Endothelial cell (in vitro differentiated cells): ENCODE results near the gene NCAM1. TPM values are rescaled to one million over a fixed set of nuclear protein-coding genes. Genes with fewer than 3 reads are reported as not detected.

Experiments used
- DNase-seq: peaks from one replicate; pipeline ENCODE4 v3.0.0; 2021; ENCODE audit warnings: low spot score
- H3K27ac Mint-ChIP-seq: one replicate; pipeline ENCODE4 v1.8.0; 2021; ENCODE audit warnings: mixed read lengths, inconsistent platforms; ENCODE audit not compliant: unreplicated experiment
- H3K27me3 Mint-ChIP-seq: one replicate; pipeline ENCODE4 v1.8.0; 2021; ENCODE audit warnings: mild to moderate bottlenecking, moderate library complexity, mixed read lengths, inconsistent platforms; ENCODE audit not compliant: unreplicated experiment
- H3K36me3 Mint-ChIP-seq: one replicate; pipeline ENCODE4 v1.8.0; 2021; ENCODE audit warnings: mild to moderate bottlenecking, low read depth, mixed read lengths, inconsistent platforms; ENCODE audit not compliant: unreplicated experiment
- H3K4me1 Mint-ChIP-seq: one replicate; pipeline ENCODE4 v1.8.0; 2021; ENCODE audit warnings: mild to moderate bottlenecking, mixed read lengths, inconsistent platforms; ENCODE audit not compliant: unreplicated experiment
- H3K4me3 Mint-ChIP-seq: one replicate; pipeline ENCODE4 v1.8.0; 2021; ENCODE audit warnings: mild to moderate bottlenecking, mixed read lengths, inconsistent platforms; ENCODE audit not compliant: unreplicated experiment
- H3K9me3 Mint-ChIP-seq: one replicate; pipeline ENCODE4 v1.8.0; 2021; ENCODE audit warnings: mixed read lengths, inconsistent platforms; ENCODE audit not compliant: unreplicated experiment
- CTCF ChIP-seq: fragments of 200-600 bp; sonication (generic); IDR thresholded peaks from one replicate; pipeline ENCODE4 v1.5.0; 2021; ENCODE audit warnings: antibody characterized with exemption; ENCODE audit not compliant: unreplicated experiment
- total RNA-seq: library from RNA; stranded (reverse); fragmentation: NEBNext Ultra II Directional; extraction: Animal tissue kit (Norgen Biotek cat#: 25700); gene quantifications from one replicate; pipeline ENCODE4 v1.2.1, GENCODE V29; 2021; ENCODE audit not compliant: unreplicated experiment

The NCAM1 gene
- total RNA-seq, 1 donor from 2014 or later: 21.9 TPM

GRCh38 chr11:112997857-112998466 lies 36.7 kb downstream of the NCAM1 start:
- H3K4me1 Mint-ChIP-seq: peaks cover 10% of the 10 kb centered on the region
- DNase-seq: no peak
- H3K9me3 Mint-ChIP-seq: no peaks in the 10 kb centered on the region
- TF ChIP-seq CTCF: no peak
- H3K27me3 Mint-ChIP-seq: no peaks in the 10 kb centered on the region
- H3K27ac Mint-ChIP-seq: no peak overlapping the region
- H3K4me3 Mint-ChIP-seq: no peak overlapping the region
- H3K36me3 Mint-ChIP-seq: no peaks in the 10 kb centered on the region

- TF ChIP-seq CTCF: no peak
- no peaks in the 10 kb centered on the region for H3K36me3 Mint-ChIP-seq
- H3K9me3 Mint-ChIP-seq: no peaks in the 10 kb centered on the region
- H3K4me3 Mint-ChIP-seq: no peak overlapping the region
- no peaks in the 10 kb centered on the region for H3K27me3 Mint-ChIP-seq
- peaks cover 10% of the 10 kb centered on the region for H3K4me1 Mint-ChIP-seq
- H3K27ac Mint-ChIP-seq: no peak overlapping the region
- DNase-seq: no peak
Observed at GRCh38 chr11:112999520-112999919, 38.3 kb downstream of the NCAM1 start.

GRCh38 chr11:113001709-113002108 lies 40.5 kb downstream of the NCAM1 start:
- Mint-ChIP-seq H3K36me3 (no peaks in the 10 kb centered on the region), H3K27me3 (no peaks in the 10 kb centered on the region)
- no peak for TF ChIP-seq CTCF

GRCh38 chr11:113006896-113007445 lies 45.8 kb downstream of the NCAM1 start:
- Mint-ChIP-seq H3K4me1 (peaks cover 5% of the 10 kb centered on the region), H3K9me3 (no peaks in the 10 kb centered on the region), H3K27me3 (no peaks in the 10 kb centered on the region), H3K36me3 (no peaks in the 10 kb centered on the region), H3K27ac (no peak overlapping the region), H3K4me3 (no peak overlapping the region)
- no peak for TF ChIP-seq CTCF
- no peak for DNase-seq

More at GRCh38 chr11:113001709-113002108, 40.5 kb downstream of the NCAM1 start:
- Mint-ChIP-seq H3K27ac (no peak overlapping the region), H3K9me3 (no peaks in the 10 kb centered on the region), H3K4me1 (peaks cover 10% of the 10 kb centered on the region), H3K4me3 (no peak overlapping the region)
- DNase-seq: no peak

GRCh38 chr11:113014262-113015097 lies 53.3 kb downstream of the NCAM1 start:
- H3K27ac Mint-ChIP-seq: no peak overlapping the region
- peaks cover 3% of the 10 kb centered on the region for H3K27me3 Mint-ChIP-seq
- DNase-seq: no peak

More at GRCh38 chr11:113014262-113015097, 53.3 kb downstream of the NCAM1 start:
- Mint-ChIP-seq H3K4me1 (no peaks in the 10 kb centered on the region), H3K9me3 (no peaks in the 10 kb centered on the region), H3K36me3 (no peaks in the 10 kb centered on the region), H3K4me3 (no peak overlapping the region)
- no peak for TF ChIP-seq CTCF
